Suprapubic skin (tissue), 4 donors: ENCODE data around the gene TPD52L1. TPM values are rescaled to one million over a fixed set of nuclear protein-coding genes. Genes with fewer than 3 reads are reported as not detected.

Experiments used
- DNase-seq, 2 donors: peaks; one replicate each; pipeline ENCODE4 v3.0.0-alpha.2; 2019; ENCODE audit warnings: low spot score in 2 of 2
- H3K27ac ChIP-seq: fragments of 200-600 bp; sonication (generic); one replicate; pipeline ENCODE4 v1.5.1; 2019
- H3K27me3 ChIP-seq: fragments of 200-600 bp; sonication (generic); one replicate; pipeline ENCODE4 v1.5.1; 2019
- H3K36me3 ChIP-seq: fragments of 200-600 bp; sonication (generic); one replicate; pipeline ENCODE4 v1.5.1; 2019
- H3K4me1 ChIP-seq: fragments of 200-600 bp; sonication (generic); one replicate; pipeline ENCODE4 v1.5.1; 2019
- H3K4me3 ChIP-seq: fragments of 200-600 bp; sonication (generic); one replicate; pipeline ENCODE4 v1.5.1; 2019; ENCODE audit warnings: mild to moderate bottlenecking
- H3K9me3 ChIP-seq: fragments of 200-600 bp; sonication (generic); one replicate; pipeline ENCODE4 v1.5.1; 2019
- CTCF ChIP-seq, 2 donors: fragments of 200-600 bp in 1 of 2; fragments of 450-650 bp in 1 of 2; sonication (generic) in 1 of 2; IDR thresholded peaks; one replicate each; pipeline ENCODE4 v1.5.1; 2016 to 2019; ENCODE audit warnings: antibody characterized with exemption in 2 of 2, mild to moderate bottlenecking in 1 of 2, moderate library complexity in 1 of 2
- EP300 ChIP-seq: sonication (generic); formaldehyde crosslinking; IDR thresholded peaks from one replicate; pipeline ENCODE4 v1.6.1; 2017; ENCODE audit warnings: antibody characterized with exemption
- POLR2A ChIP-seq, 2 donors: fragments of 450-650 bp; IDR thresholded peaks; one replicate each; pipeline ENCODE4 v1.6.1; 2017; ENCODE audit warnings: antibody characterized with exemption in 2 of 2, mild to moderate bottlenecking in 2 of 2, moderate library complexity in 2 of 2
- POLR2AphosphoS5 ChIP-seq, 3 donors: sonication (generic); formaldehyde crosslinking; IDR thresholded peaks; one replicate each; pipeline ENCODE4 v1.6.1; 2017; ENCODE audit warnings: antibody characterized with exemption in 3 of 3
- WGBS: methylation state at CpG from one replicate; pipeline ENCODE4 v1.1.5; 2018; 5-methylcytosine and 5-hydroxymethylcytosine counted together
- total RNA-seq, 4 donors: library from RNA; depleted of rRNA; stranded (reverse); fragments of >200 nt; gene quantifications; one replicate each; pipeline ENCODE4 v1.1.0, GENCODE V29; 2016

The TPD52L1 gene
- total RNA-seq, 4 donors from 2014 or later: 146 to 202 (median 190) TPM

DNA sequence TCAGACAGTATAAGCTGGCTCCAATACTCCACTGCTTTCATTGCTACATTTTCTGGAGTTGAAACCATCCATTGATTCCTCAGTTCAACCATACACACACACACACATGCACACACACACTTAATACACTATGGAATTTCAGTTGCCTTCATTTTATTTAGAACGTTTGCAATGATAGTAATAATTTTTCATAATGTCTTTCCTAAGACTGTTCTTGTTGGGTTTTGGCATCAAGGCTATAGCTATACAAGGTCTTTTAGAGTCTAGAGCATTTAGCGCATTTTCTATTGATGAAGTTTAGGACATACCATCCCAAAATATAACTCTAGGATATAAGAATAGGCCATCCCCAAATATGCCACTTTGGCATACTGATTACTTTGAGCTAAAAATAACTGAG lies 15.5 kb upstream of the TPD52L1 start:
- H3K27ac ChIP-seq: no peak overlapping the region
- TF ChIP-seq CTCF (IDR thresholded peaks at IDR 0.05) (no peak), EP300 (no peak), POLR2A (IDR thresholded peaks at IDR 0.05) (no peak), POLR2AphosphoS5 (IDR thresholded peaks at IDR 0.05) (no peak)
- 86% methylated on average over 2 of the region's 2 CpGs for WGBS

GRCh38 chr6:125140808-125141207 lies 12.8 kb upstream of the TPD52L1 start:
- Histone ChIP-seq H3K4me3 (no peak overlapping the region), H3K9me3 (no peaks in the 10 kb centered on the region), H3K36me3 (no peaks in the 10 kb centered on the region), H3K27me3 (no peaks in the 10 kb centered on the region), H3K4me1 (no peaks in the 10 kb centered on the region), H3K27ac (no peak overlapping the region)
- TF ChIP-seq CTCF (IDR thresholded peaks at IDR 0.05): no peak
- TF ChIP-seq POLR2A (IDR thresholded peaks at IDR 0.05): no peak
- no peak for TF ChIP-seq POLR2AphosphoS5 (IDR thresholded peaks at IDR 0.05)
- TF ChIP-seq EP300: no peak
- DNase-seq: no peak

More for the DNA sequence above, 15.5 kb upstream of the TPD52L1 start:
- no peaks in the 10 kb centered on the region for H3K4me1 ChIP-seq
- no peaks in the 10 kb centered on the region for H3K36me3 ChIP-seq
- no peaks in the 10 kb centered on the region for H3K9me3 ChIP-seq
- no peak overlapping the region for H3K4me3 ChIP-seq
- no peak for DNase-seq
- no peaks in the 10 kb centered on the region for H3K27me3 ChIP-seq

- no peak overlapping the region for H3K4me3 ChIP-seq
- TF ChIP-seq EP300: no peak
- TF ChIP-seq POLR2AphosphoS5 (IDR thresholded peaks at IDR 0.05): no peak
- TF ChIP-seq POLR2A (IDR thresholded peaks at IDR 0.05): no peak
- no peak for TF ChIP-seq CTCF (IDR thresholded peaks at IDR 0.05)
- H3K27me3 ChIP-seq: no peaks in the 10 kb centered on the region
- 82% methylated on average over 2 of the region's 2 CpGs for WGBS
- H3K27ac ChIP-seq: no peak overlapping the region
- no peak for DNase-seq
- no peaks in the 10 kb centered on the region for H3K4me1 ChIP-seq
- H3K9me3 ChIP-seq: no peaks in the 10 kb centered on the region
- H3K36me3 ChIP-seq: no peaks in the 10 kb centered on the region
Measured at GRCh38 chr6:125142618-125143017, 11.0 kb upstream of the TPD52L1 start.

GRCh38 chr6:125144822-125145221 lies 8.8 kb upstream of the TPD52L1 start:
- Histone ChIP-seq H3K36me3 (no peaks in the 10 kb centered on the region), H3K27me3 (no peaks in the 10 kb centered on the region), H3K4me1 (peaks cover 4% of the 10 kb centered on the region), H3K9me3 (no peaks in the 10 kb centered on the region), H3K4me3 (no peak overlapping the region), H3K27ac (no peak overlapping the region)
- no peak for TF ChIP-seq CTCF (IDR thresholded peaks at IDR 0.05)
- TF ChIP-seq EP300: no peak
- TF ChIP-seq POLR2A (IDR thresholded peaks at IDR 0.05): no peak
- no peak for TF ChIP-seq POLR2AphosphoS5 (IDR thresholded peaks at IDR 0.05)
- DNase-seq: no peak
- WGBS: 88% methylated on average over 1 of the region's 1 CpG

DNA sequence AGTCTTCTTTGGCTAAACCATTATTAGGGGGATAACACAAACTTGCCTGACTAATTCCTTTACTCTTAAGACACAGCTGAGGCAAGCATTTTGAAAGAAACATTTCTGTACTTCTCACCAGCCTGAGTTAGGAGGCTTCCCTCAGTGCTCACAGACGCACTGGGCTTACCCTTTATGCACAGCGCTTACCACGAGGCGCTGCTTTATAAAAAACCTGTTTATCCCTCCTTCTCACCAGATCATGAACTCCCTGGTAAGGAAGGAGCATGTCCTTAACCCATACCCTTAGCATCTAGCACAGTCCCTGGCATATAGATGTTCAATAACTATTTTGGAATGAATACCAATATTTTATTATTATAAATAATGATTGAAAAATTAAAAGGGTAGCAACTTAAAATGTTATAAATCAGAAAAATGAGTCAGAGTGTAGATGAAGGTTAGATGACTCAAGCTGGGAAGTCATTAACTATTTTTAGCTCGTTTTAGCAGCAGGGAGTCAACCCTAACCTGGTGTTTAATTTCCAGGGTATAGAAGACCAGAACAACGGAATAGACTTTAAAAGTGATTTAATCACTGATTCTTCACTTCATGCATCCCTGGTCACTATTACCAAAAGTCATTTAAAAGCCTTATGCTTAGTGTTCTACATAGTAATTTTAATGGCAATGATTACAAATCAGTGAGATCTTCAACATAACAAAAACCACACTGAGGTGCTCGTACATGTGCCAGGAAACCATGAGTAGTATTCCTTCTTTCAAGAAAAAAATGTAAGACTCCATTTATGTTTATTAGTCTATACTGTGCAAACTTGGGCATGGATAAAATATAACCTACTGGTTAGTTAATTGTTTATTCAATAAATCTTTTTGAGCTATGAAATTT lies 4.1 kb upstream of the TPD52L1 start:
- WGBS: 39% methylated on average over 7 of the region's 7 CpGs
- peaks cover 18% of the 10 kb centered on the region for H3K4me1 ChIP-seq
- no peak for DNase-seq
- no peak overlapping the region for H3K27ac ChIP-seq
- TF ChIP-seq POLR2AphosphoS5 (IDR thresholded peaks at IDR 0.05): no peak
- TF ChIP-seq CTCF (IDR thresholded peaks at IDR 0.05): no peak
- no peak for TF ChIP-seq EP300
- no peak for TF ChIP-seq POLR2A (IDR thresholded peaks at IDR 0.05)
- H3K4me3 ChIP-seq: no peak overlapping the region
- H3K27me3 ChIP-seq: no peaks in the 10 kb centered on the region
- H3K36me3 ChIP-seq: no peaks in the 10 kb centered on the region
- H3K9me3 ChIP-seq: no peaks in the 10 kb centered on the region
